Progenitor cell of endocrine pancreas (in vitro differentiated cells): Measurements from ENCODE around the gene IGSF6. TPM values are rescaled to one million over a fixed set of nuclear protein-coding genes. Genes with fewer than 3 reads are reported as not detected.

ENCODE experiments used
- DNase-seq: peaks from one replicate; pipeline ENCODE4 v3.0.0; 2021; ENCODE audit warnings: low spot score; ENCODE audit not compliant: unreplicated experiment
- H3K27ac Mint-ChIP-seq: 2 replicates; pipeline ENCODE4 v1.8.0; 2021; ENCODE audit warnings: mild to moderate bottlenecking, moderate library complexity, mixed read lengths
- H3K27me3 Mint-ChIP-seq: 2 replicates; pipeline ENCODE4 v1.8.0; 2021; ENCODE audit warnings: mixed read lengths
- H3K36me3 Mint-ChIP-seq: 2 replicates; pipeline ENCODE4 v1.8.0; 2022; ENCODE audit warnings: mixed read lengths; ENCODE audit not compliant: insufficient read depth
- H3K4me1 Mint-ChIP-seq: 2 replicates; pipeline ENCODE4 v1.8.0; 2021; ENCODE audit warnings: low read depth, mixed read lengths
- H3K4me3 Mint-ChIP-seq: 2 replicates; pipeline ENCODE4 v1.8.0; 2021; ENCODE audit warnings: low read depth, mild to moderate bottlenecking, moderate library complexity, mixed read lengths
- H3K9me3 Mint-ChIP-seq: 2 replicates; pipeline ENCODE4 v1.8.0; 2021; ENCODE audit warnings: low read depth, mixed read lengths
- CTCF ChIP-seq: fragments of 200-600 bp; sonication (generic); IDR thresholded peaks from one replicate; pipeline ENCODE4 v1.5.0; 2021; ENCODE audit warnings: antibody characterized with exemption, mild to moderate bottlenecking; ENCODE audit not compliant: unreplicated experiment
- total RNA-seq: library from RNA; stranded (reverse); gene quantifications from 2 replicates; pipeline ENCODE4 v1.2.1, GENCODE V29; 2021

Gene IGSF6
- total RNA-seq, 1 donor from 2014 or later, result not detected

GRCh38 chr16:21673469-21673868 lies 21.1 kb upstream of the IGSF6 start:
- no peaks in the 10 kb centered on the region for H3K4me1 Mint-ChIP-seq
- DNase-seq, result no peak
- TF ChIP-seq CTCF, result no peak
- H3K27me3 Mint-ChIP-seq, result peaks cover 11% of the 10 kb centered on the region
- no peak overlapping the region for H3K4me3 Mint-ChIP-seq
- H3K36me3 Mint-ChIP-seq, result no peaks in the 10 kb centered on the region
- peaks cover 3% of the 10 kb centered on the region for H3K9me3 Mint-ChIP-seq
- H3K27ac Mint-ChIP-seq, result no peak overlapping the region

GRCh38 chr16:21667575-21667974 lies 15.2 kb upstream of the IGSF6 start:
- no peak overlapping the region for H3K4me3 Mint-ChIP-seq
- no peak for DNase-seq
- no peaks in the 10 kb centered on the region for H3K36me3 Mint-ChIP-seq
- no peaks in the 10 kb centered on the region for H3K9me3 Mint-ChIP-seq
- H3K27ac Mint-ChIP-seq, result no peak overlapping the region
- peaks cover 8% of the 10 kb centered on the region for H3K27me3 Mint-ChIP-seq
- peaks cover 7% of the 10 kb centered on the region for H3K4me1 Mint-ChIP-seq
- TF ChIP-seq CTCF, result no peak

- DNase-seq, result no peak
- Mint-ChIP-seq H3K4me3 (no peak overlapping the region), H3K27me3 (peaks cover 8% of the 10 kb centered on the region), H3K9me3 (no peaks in the 10 kb centered on the region), H3K36me3 (no peaks in the 10 kb centered on the region), H3K4me1 (peaks cover 7% of the 10 kb centered on the region), H3K27ac (no peak overlapping the region)
- TF ChIP-seq CTCF, result no peak
Measured at GRCh38 chr16:21666772-21667171, 14.4 kb upstream of the IGSF6 start.

- Mint-ChIP-seq H3K36me3 (no peaks in the 10 kb centered on the region), H3K4me3 (no peak overlapping the region), H3K27ac (no peak overlapping the region), H3K4me1 (peaks cover 7% of the 10 kb centered on the region), H3K27me3 (peaks cover 8% of the 10 kb centered on the region), H3K9me3 (no peaks in the 10 kb centered on the region)
- no peak for DNase-seq
- no peak for TF ChIP-seq CTCF
Measured at GRCh38 chr16:21664801-21665492, 12.5 kb upstream of the IGSF6 start.

- no peaks in the 10 kb centered on the region for H3K9me3 Mint-ChIP-seq
- no peak within 1 kb of the TSS for H3K4me3 Mint-ChIP-seq
- H3K27me3 Mint-ChIP-seq, result peaks cover 8% of the 10 kb centered on the region
- H3K4me1 Mint-ChIP-seq, result peaks cover 7% of the 10 kb centered on the region
- TF ChIP-seq CTCF, result no peak
- no peaks in the 10 kb centered on the region for H3K36me3 Mint-ChIP-seq
- no peak within 1 kb of the TSS for H3K27ac Mint-ChIP-seq
- DNase-seq, result peak; percentile 20
Measured at GRCh38 chr16:21663889-21664647, 11.7 kb upstream of the IGSF6 start, which contains the start of gene OTOA. Gene OTOA, plus strand, starts transcription at chr16:21663968. Its CDS starts 14,547 bp downstream, at chr16:21678515.
